ENCODE measurements around the gene FKBP5.

FKBP5 gene

GRCh38 chr6:35662999-35663398, 25.7 kb downstream of the FKBP5 start:
- peak; percentile 68 for DNase-seq (ENCODE audit: low read depth)
- no peak for TF ChIP-seq CTCF (conservative IDR thresholded peaks at IDR 0.05; ENCODE audit: low read depth, low read length)
- H3K4me3 ChIP-seq (ENCODE audit: low read depth, low read length), result peak overlapping the region; percentile 15

DNA sequence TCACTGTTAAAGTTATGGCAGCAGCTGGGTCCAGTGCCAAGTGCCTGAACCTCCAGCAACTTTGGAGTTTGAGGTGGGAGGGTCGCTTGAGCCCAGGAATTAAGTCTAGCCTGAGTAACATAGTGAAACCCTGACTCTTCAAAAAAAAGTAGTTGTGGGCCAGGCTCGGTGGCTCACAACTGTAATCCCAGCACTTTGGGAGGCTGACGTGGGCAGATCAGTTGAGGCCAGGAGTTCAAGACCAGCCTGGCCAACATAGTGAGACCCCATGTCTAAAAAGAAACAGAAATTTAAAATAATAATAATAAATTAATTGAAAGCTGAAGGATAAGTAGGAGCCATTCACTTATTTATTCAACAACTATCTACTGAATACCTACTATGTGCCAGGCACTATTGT, 33.8 kb downstream of the FKBP5 start:
- no peak overlapping the region for H3K4me3 ChIP-seq (ENCODE audit: low read depth, low read length)
- DNase-seq (ENCODE audit: low read depth), result no peak
- TF ChIP-seq CTCF (conservative IDR thresholded peaks at IDR 0.05; ENCODE audit: low read depth, low read length), result no peak

- no peak overlapping the region for H3K4me3 ChIP-seq (ENCODE audit: low read depth, low read length)
- no peak for TF ChIP-seq CTCF (conservative IDR thresholded peaks at IDR 0.05; ENCODE audit: low read depth, low read length)
- DNase-seq (ENCODE audit: low read depth), result no peak
Measured at GRCh38 chr6:35651244-35651643, 37.5 kb downstream of the FKBP5 start.

DNA sequence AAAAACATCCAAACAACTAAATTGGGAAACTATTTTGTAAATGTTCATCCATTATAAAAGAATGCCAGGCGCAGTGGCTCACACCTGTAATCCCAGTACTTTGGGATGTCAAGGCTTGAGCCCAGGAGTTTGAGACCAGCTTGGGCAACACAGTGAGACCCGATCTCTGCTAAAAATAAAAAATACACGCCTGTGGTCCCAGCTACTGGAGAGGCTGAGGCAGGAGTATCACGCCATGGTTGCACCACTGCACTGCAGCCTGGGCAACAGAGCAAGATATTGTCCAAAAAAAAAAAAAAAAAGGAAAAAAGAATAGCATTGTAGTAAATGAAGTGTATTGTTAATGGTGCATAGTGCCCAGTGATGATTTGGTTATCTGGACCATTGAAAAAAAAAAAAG, 38.7 kb downstream of the FKBP5 start:
- H3K4me3 ChIP-seq (ENCODE audit: low read depth, low read length), result no peak overlapping the region
- no peak for TF ChIP-seq CTCF (conservative IDR thresholded peaks at IDR 0.05; ENCODE audit: low read depth, low read length)
- no peak for DNase-seq (ENCODE audit: low read depth)

- TF ChIP-seq CTCF (conservative IDR thresholded peaks at IDR 0.05; ENCODE audit: low read depth, low read length), result no peak
- DNase-seq (ENCODE audit: low read depth), result no peak
- H3K4me3 ChIP-seq (ENCODE audit: low read depth, low read length), result no peak overlapping the region
Measured at GRCh38 chr6:35648203-35648602, 40.5 kb downstream of the FKBP5 start.

DNA sequence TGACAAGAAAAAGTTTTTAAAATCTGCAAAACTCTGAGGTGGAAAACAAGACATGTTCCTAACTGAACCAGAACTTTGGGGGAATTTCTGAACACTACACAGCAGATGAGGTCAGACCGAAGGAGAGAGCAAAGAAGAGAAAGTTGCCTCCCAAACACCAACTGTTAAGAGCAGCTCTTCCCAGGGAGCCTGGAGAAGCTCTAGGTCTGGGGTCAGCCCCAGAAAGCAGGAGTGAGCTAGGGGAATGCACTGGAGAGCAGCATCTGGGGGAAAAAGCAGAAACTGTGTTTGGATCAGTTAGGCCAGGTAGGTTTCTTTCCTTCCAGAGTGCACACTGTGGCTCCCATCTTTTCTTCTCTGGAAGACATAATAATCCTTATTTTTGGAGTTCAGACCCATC, 41.3 kb downstream of the FKBP5 start:
- TF ChIP-seq CTCF (conservative IDR thresholded peaks at IDR 0.05; ENCODE audit: low read depth, low read length), result no peak
- DNase-seq (ENCODE audit: low read depth), result no peak
- no peak overlapping the region for H3K4me3 ChIP-seq (ENCODE audit: low read depth, low read length)

DNA sequence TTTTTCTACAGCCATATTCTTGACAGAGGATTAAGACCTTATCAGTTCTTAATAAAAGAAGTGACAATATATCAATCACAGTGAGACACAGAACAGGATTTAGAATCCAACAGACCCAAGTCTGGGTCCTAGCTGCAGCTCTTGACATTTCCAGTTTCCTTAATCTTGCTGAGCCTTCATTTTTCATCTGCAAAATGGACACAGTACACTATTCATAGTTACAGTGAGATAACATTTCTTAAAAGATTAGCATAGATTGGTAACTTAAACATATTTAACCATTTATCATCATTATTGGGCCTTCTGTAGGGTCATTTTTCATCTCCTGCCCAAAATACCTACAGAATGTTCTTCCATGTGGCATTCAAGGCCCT, 45.6 kb downstream of the FKBP5 start:
- no peak for DNase-seq (ENCODE audit: low read depth)
- no peak for TF ChIP-seq CTCF (conservative IDR thresholded peaks at IDR 0.05; ENCODE audit: low read depth, low read length)
- no peak overlapping the region for H3K4me3 ChIP-seq (ENCODE audit: low read depth, low read length)
